NCI-H2171 treated with DMSO at 0.1 percent for 48 hours (cell line): ENCODE measurements around the gene CAD.
"Not testable (repeated sequence)": the region's sequence is repeated elsewhere in the genome, so short reads cannot be mapped to it uniquely, and the experiment has no call there.

ENCODE experiments used
- DNase-seq: peaks from one replicate; lab custom pipeline; 2025; lab: John Stamatoyannopoulos, UW

Gene CAD

GRCh38 chr2:27256855-27257454, 39.8 kb downstream of the CAD start:
- DNase-seq = no peak

DNA sequence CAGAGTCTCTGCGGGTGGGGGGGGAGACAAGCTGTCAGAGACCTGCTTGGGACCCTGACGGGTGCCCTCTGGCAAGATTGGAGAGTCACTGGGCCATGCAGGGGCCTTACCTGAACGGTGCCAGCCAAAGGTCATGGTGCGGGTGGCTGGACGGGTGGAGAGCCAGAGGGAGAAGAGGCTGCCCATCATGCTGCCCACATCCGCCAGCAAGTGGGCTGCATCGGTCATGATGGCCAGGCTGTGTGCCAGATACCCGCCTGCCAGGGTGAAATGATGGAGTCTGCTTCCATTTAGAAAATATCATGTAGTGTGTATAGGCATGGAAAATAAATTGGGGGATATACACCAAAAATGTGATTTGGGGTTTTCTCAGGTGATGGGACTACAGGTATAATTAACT, 40.9 kb downstream of the CAD start:
- no peak for DNase-seq

- no peak for DNase-seq
Observed at GRCh38 chr2:27261241-27261925, 44.2 kb downstream of the CAD start.

DNA sequence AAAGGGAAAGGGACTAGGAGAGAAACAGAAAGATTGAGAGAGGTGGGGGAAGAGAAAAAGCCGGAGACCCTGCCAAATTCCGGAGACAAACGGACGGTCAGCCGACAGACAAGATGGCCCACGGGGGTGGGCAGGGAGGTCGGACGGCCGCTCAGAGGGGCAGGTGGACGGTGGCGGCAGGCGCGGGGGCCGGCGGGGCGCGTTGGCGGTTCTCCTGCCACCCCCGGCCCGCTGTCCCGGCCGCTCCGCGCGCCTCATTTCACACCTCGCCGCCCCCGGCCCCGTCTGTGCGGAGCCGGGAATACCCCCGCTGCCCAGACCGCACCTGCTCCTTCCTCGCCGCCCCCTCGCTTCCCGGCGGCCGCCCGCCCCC, 44.7 kb downstream of the CAD start:
- no peak for DNase-seq

DNA sequence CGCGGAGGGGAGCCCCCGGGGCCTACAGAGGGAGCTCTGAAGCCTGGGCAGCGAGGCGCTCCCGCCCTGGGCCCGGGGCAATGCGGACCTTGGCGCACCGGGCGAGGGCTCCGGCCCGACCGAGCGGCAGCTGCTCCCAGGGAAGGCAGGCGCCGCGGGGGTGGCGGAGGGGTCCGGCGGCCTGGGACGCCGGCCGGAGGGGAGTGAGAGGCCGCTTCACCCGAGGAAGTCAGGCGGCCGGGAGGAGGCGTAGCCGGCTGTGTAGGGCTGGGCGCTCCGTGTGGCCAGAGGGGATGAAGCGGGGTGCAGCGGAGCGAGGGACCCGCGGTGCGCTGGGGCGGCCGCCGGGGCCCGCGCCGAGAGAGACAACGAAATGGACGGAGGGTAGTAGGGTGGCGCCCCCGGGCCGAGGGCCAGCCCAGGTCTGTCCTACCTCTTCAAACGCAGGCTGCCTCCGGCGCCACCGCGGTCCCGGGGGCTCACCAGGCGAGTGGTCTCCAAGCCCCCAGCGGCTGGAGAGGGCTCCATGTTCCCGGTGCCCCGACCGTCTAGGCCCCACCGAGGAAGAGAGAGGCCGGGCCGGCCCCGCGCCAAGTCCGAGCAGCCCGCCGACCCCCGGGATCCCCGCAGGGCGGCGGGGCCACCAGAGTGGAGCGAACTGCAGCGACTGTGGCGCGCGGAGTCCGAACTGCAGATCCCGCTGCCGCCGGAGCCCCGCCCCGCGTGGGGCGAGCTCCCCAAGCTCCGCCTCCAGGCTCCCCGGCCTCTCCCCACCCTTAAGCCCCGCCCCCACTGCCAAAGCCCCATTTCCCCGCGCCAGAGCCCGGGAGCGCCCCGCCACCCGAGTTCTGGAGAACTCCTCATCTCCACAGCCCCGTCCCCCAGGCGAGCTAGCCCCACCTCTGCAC, 45.5 kb downstream of the CAD start, which contains the start of gene SLC30A3:
TSS of gene SLC30A3 (minus strand) at position 669 of the 908 bp plus-strand sequence. CDS start at position 528, 141 bp downstream.
- peak; percentile 46 for DNase-seq

DNA sequence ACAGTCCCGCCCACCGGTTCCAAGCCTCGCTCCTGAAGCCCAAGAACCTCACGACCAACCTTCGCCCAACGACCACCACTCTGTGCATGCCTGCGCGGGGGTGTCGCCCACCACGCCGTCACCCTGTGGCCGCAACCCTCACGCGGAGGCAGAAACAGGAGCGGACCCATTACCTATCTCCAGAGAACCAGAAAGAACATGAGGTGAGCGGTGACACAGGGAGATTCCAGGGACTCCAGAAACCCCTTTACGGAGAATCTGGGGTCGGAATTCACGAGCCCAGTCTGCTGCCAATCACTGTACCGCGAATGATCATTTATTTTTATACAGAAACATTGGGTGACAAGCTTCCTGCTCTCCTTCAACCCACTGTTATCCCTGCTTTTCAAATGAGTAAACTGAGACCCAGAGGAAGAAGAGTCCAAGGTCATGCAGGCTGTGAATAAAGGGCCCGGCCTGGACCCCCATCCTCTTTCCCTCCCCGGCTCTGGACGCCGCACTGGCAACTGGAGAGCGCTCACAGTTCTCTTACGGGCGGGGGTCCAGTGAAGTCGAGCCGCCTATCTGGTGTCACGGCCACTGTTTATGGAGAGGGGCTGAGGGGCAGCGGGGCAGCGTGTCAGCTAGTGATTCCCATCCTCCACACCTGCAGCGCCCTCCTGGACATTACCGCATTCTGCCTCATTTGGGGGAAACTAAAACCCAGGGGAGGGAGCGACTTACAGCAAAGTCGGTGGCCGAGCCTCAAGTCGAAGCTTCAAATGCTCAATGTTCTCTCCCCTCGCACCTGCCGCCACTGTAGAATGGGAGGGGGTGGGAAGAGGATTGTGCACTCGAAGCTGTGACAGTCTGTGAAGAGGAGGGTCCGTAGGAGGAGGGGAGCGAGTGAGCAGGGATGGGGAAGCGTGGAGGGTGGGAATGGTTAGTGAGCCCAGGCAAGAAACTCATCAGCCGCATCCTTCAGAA, 46.4 kb downstream of the CAD start:
- DNase-seq = peak; percentile 48

DNA sequence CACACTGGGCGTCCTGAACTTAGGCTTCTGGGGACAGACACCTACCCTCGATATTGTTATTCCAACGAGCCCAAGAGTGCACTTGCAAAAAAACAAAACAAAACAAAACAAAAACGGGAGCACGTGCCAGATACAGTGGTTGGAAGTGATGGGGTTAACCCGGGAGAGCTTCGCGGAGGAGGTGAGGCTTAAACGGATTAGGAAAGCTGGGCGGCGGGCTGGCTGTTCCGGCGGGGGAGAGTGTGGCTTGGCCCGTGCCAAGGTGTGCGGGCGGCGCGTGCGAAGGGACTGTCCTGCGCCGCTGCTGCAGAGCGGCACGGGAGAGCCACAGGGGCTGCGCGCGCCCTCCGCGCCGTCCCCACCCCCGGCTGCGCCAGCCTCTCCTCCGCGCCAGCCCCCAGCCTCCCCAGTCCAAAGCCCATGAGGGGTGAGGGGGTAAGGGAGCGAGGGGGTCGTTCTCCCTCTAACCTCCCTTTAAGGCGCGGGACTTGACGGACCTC, 47.1 kb downstream of the CAD start:
- peak; percentile 48 for DNase-seq

- DNase-seq = peak; percentile 87
Observed at GRCh38 chr2:27264753-27265535, 47.8 kb downstream of the CAD start.

DNA sequence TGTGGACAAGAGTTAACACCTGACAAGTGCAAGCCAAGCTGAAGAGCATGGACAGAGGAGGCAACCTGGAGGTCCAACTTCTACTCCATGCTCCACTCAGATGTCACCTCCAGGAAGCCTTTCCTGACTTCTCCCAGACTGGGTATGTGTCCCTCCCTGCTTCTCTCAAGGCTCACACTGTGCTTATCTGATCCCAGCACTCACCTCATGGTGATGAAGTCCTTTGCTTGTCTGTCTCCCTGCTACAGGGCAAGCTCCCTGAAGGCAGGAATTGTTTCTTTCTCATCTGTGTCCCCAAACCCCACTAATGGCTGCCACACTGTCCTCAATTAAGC, 48.3 kb downstream of the CAD start:
- DNase-seq = no peak

GRCh38 chr2:27268296-27268695, 51.1 kb downstream of the CAD start:
- DNase-seq = not testable (repeated sequence)

GRCh38 chr2:27270131-27270530, 53.0 kb downstream of the CAD start:
- no peak for DNase-seq

DNA sequence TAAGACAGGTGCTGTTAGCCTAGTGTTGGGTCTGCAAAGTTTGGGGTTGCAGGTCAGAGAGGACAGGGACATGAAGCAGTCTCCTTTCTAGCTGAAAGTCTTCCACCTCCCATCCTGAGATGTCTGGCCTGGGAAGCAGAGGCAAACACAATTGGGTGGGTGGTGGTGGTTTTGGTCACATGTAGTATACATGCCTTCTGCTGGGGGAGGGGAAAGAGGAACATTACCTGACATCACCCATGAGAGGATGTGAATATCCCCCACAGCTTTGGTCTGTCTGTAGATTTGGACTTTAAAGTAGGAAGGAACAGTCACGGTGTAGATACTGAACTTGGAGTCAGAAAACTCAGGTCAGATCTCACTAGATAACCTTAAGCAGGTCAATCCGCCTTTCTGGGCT, 53.5 kb downstream of the CAD start:
- DNase-seq = no peak

DNA sequence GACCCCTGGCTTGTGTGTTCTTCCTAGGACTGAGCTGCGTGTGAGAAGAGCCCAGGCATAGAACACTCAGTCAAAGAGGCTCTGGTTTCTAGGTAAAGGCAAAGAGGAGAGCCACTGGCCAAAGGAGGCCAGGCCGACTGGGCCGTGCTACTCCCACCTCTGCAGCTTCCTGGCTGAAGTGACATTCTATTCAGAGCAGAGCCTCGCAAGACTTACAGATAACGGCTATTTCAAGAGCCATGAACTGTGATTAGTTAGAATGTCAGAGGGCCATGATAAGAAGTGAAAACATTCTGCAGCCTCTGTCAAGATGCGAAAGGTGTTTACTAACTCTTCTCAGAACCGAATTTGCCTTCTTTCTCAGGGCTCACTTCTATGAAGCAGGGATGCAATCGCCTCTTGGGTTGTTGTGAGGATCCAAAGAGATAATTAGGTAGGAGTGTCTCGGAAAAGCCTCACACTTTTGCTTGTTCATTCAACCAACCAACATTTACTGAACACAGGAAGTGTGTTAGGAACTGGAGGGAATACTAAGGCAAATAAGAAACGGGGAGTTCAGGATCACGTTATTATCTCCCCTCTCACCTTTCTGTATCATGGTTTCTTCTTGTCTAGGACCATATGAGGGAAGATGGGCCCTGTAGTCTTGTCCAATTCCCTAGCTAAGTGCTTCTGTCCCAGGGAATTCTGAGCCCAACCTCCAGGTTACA, 54.6 kb downstream of the CAD start:
- no peak for DNase-seq

DNA sequence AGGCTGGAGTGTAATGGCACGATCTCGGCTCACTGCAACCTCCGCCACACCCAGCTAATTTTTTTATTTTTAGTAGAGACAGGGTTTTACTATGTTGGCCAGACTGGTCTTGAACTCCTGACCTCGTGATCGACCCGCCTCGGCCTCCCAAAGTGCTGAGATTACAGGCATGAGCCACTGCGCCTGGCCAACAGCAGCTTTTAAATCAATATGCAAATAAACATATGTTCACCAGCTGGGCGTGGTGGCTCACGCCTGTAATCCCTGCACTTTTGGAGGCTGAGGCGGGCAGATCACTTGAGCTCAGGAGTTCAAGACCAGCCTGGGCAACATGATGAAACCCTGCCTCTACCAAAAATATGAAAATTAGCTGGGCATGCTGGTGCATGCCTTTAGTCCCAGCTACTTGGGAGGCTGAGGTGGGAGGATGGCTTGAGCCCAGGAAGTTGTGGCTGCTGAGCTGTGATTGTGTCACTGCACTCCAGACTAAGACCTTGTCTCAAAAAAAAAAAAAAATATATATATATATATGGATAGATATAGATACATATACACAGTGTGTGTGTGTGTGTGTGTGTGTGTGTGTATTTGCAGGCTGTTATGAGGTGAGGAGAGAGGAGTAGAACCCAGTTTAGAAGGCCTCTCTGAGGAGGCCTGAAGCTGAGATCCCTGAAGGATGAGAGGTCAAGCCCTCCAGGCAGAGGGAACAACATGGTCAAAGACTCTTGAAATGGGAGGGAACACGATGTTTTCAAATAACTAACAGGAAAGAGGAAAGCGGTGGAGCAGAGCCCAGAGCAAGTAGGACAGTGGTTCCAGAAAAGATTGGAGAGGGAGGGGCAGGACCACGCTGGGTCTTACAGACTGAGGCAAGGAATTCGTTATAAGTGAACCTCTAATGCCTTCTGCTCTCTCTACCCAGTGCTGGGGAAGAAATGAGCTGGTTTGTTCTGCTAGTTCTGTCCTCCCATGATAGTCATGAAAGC, 55.7 kb downstream of the CAD start:
- DNase-seq = not testable (repeated sequence)

DNA sequence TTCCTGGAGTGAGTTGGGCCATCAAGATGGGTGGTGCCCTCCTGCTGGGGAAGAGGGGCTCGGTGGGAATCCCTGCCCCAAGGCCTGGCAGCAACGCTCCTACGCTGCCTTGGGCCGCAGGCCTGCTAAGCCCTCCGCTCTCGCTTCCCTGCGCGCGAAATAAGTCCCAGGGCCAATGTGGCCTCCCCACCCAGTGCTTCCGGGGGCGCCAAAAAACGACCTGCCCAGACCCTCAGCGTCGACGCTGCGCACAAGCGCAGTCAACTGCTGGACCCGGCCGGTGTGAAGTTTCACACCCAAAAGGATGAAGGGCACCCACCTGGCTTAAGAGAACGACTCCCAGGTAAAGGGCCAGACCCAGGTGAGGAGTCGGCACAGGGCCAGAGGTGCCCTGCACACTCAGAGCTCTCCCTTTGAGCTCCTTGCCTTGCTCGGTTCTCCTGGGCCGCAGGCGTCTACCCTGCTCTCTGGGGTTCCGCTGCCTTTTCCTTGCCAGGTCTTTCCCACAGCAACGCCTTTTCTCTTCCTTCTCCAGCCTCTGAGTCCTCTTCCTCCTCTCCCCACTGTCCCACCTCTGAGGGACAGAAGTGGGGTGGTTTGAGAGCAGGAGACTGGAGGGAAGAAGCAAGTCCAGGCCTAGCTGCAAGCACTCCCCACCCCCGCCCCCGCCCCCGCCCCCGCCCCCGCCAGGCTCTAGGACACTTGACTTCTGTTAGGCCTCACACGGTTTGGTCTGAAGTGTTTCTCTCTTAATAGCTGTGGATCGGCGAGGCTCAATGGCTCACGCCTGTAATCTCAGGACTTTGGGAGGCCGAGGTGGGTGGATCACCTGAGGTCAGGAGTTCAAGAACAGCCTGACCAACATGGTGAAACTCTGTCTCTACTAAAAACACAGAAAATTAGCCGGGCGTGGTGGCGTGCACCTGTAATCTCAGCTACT, 58.3 kb downstream of the CAD start, which contains the start of gene DNAJC5G:
TSS of gene DNAJC5G (plus strand) at position 223 of the 940 bp plus-strand sequence. CDS start 1,296 bp downstream, outside the sequence.
- no peak for DNase-seq

DNA sequence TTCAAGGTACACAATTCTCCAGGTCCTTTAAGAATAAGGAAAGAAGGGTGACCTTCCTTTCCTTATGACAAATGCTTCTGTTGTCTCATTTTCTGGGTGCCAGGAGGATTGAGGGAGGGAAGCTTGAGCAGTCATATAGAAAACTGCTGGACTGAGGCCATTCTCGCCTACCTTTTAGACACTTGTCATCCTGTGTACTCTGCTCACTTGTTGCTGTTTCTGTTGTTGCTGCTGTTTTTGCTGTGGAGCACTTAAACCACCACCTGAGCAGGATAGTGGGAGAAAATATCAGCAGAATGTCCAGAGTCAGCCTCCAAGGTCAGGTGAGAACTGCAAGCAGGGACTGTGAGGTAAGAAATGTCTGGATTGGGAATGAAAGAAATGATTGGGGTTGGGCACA, 60.8 kb downstream of the CAD start:
- no peak for DNase-seq

GRCh38 chr2:27280826-27281225, 63.7 kb downstream of the CAD start:
- DNase-seq = no peak

- no peak for DNase-seq
Observed at GRCh38 chr2:27281442-27281841, 64.3 kb downstream of the CAD start.
